ENCODE data around the gene SCARB1. TPM values are rescaled to one million over a fixed set of nuclear protein-coding genes. Genes with fewer than 3 reads are reported as not detected.
A peak's percentile ranks its signal among the peaks of the same experiment; 100 is the strongest.

The SCARB1 gene
- total and polyA plus RNA-seq, 9 of the 15 experiments (the other 6 are each of a cell fraction or from before 2014, with no cell fraction given): 0.56 to 157 (median 52.8) TPM

DNA sequence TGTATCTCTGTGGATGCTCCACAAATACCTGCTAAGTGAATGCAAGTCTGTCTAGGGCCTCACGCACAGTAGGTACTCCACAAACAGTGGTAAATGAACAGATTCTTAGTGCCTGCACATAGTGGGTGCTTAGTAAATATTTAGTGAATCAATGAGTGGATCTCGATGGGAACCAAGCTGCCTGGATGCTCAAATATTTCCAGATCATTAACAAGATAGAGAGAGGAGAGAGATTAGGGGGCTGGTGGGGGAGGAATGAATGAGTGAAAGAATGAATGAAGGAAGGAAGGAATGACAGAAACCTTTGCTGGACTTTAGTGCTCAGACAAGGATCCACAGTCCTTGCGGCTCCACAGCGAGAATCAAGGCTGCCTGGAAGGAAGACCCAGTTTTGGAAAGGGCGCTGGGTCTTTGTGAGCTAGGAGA is 118.2 kb downstream of the SCARB1 start:
- no peak for FAIRE-seq
- in situ Hi-C loops (cut with MboI): no loop called here
- H3K9ac ChIP-seq (ENCODE audit: insufficient read depth in 1 of 2, low read depth in 2 of 2, low read length in 2 of 2): no peak overlapping the region; a peak in 1 of 4 replicates
- ChIA-PET CTCF (ENCODE audit: low intra/inter-chr PET ratio) (no interaction called here), POLR2A (interaction anchor here (0.6 kb wide), 1 partner anchor 1545 kb away, joined by 3 read pairs; no protein-coding TSS in a partner anchor)
- no peak for DNase-seq (ENCODE audit: extremely low read depth in 1 of 4, low spot score in 3 of 4)
- peaks cover 4 to 19% of the 10 kb centered on the region in 2 experiments; a peak in 4 of 5 replicates for H3K4me1 ChIP-seq (replicated peaks in 1 of 2; ENCODE audit: control insufficient read depth in 2 of 2, insufficient read depth in 2 of 2, low read length in 2 of 2)
- ATAC-seq: peak; percentile 7
- H3K9me3 ChIP-seq (replicated peaks; ENCODE audit: control insufficient read depth, insufficient read depth, low read depth, low read length): no peaks in the 10 kb centered on the region
- no TSS peak for BruUV-seq (replicated peaks)
- intact Hi-C loops (cut with micrococcal nuclease): no loop called here
- H3K79me2 ChIP-seq (ENCODE audit: control insufficient read depth, insufficient read depth, low read length): no peaks in the 10 kb centered on the region
- H3K27me3 ChIP-seq (ENCODE audit: control insufficient read depth in 2 of 2, insufficient read depth in 2 of 2, low read length in 2 of 2): peaks cover 20 to 31% of the 10 kb centered on the region in 2 experiments
- 27% methylated on average over 5 of the region's 5 CpGs for WGBS (ENCODE audit: insufficient coverage, low coverage, missing lambda C conversion rate)
- H3K4me2 ChIP-seq (ENCODE audit: insufficient read depth, low read length): peak overlapping the region; percentile 40
- H2AFZ ChIP-seq (ENCODE audit: low read depth, low read length): peak overlapping the region; percentile 67
- H3K36me3 ChIP-seq (ENCODE audit: control insufficient read depth, insufficient read depth, low read length): no peaks in the 10 kb centered on the region
- TF ChIP-seq ATF7 (IDR thresholded peaks at IDR 0.05): no peak
- no peak for TF ChIP-seq THRB (CRISPR knock-in tag; conservative IDR thresholded peaks at IDR 0.05)
- TF ChIP-seq ZKSCAN1 (IDR thresholded peaks at IDR 0.05; ENCODE audit: low read depth, low read length): peak; percentile 98
- peak; percentile 83 for TF ChIP-seq ZNF24 (IDR thresholded peaks at IDR 0.05)
- no peak for TF ChIP-seq ELF2 (CRISPR knock-in tag; IDR thresholded peaks at IDR 0.05)
- TF ChIP-seq CHD4 (IDR thresholded peaks at IDR 0.05; ENCODE audit: insufficient read depth, insufficient replicate concordance, low read depth, low read length, poor library complexity, severe bottlenecking): peak; percentile 17
- no peak for TF ChIP-seq NCOA4 (IDR thresholded peaks at IDR 0.05; ENCODE audit: partially characterized antibody)
- H4K20me1 ChIP-seq (replicated peaks; ENCODE audit: control insufficient read depth, insufficient read depth, low read length): peaks cover 6% of the 10 kb centered on the region; the same call in 1 of the 2 replicates
- H3K9me1 ChIP-seq (ENCODE audit: control insufficient read depth, insufficient read depth, low read length): no peaks in the 10 kb centered on the region
- H3K27ac ChIP-seq (ENCODE audit: extremely low read depth, low read depth, low read length): peak overlapping the region; percentile 10; the same call in 1 of the 3 replicates
- no peak overlapping the region for H3K4me3 ChIP-seq
